Stimulated activated CD4-positive, alpha-beta T cell treated with anti-CD3 and anti-CD28 coated beads, TNF-alpha, amount 100 ng/mL, for 24 hours (primary cell): ENCODE measurements around the gene ZDHHC17.
A peak's percentile ranks its signal among the peaks of the same experiment; 100 is the strongest.
"Not testable (repeated sequence)": the region's sequence is repeated elsewhere in the genome, so short reads cannot be mapped to it uniquely, and the experiment has no call there.

Experiments used
- DNase-seq, 3 experiments: peaks; one replicate each; pipeline ENCODE4 v3.0.0-alpha.2; 2020; ENCODE audit warnings: low read depth in 3 of 3

The ZDHHC17 gene, protein sequence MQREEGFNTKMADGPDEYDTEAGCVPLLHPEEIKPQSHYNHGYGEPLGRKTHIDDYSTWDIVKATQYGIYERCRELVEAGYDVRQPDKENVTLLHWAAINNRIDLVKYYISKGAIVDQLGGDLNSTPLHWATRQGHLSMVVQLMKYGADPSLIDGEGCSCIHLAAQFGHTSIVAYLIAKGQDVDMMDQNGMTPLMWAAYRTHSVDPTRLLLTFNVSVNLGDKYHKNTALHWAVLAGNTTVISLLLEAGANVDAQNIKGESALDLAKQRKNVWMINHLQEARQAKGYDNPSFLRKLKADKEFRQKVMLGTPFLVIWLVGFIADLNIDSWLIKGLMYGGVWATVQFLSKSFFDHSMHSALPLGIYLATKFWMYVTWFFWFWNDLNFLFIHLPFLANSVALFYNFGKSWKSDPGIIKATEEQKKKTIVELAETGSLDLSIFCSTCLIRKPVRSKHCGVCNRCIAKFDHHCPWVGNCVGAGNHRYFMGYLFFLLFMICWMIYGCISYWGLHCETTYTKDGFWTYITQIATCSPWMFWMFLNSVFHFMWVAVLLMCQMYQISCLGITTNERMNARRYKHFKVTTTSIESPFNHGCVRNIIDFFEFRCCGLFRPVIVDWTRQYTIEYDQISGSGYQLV

DNA sequence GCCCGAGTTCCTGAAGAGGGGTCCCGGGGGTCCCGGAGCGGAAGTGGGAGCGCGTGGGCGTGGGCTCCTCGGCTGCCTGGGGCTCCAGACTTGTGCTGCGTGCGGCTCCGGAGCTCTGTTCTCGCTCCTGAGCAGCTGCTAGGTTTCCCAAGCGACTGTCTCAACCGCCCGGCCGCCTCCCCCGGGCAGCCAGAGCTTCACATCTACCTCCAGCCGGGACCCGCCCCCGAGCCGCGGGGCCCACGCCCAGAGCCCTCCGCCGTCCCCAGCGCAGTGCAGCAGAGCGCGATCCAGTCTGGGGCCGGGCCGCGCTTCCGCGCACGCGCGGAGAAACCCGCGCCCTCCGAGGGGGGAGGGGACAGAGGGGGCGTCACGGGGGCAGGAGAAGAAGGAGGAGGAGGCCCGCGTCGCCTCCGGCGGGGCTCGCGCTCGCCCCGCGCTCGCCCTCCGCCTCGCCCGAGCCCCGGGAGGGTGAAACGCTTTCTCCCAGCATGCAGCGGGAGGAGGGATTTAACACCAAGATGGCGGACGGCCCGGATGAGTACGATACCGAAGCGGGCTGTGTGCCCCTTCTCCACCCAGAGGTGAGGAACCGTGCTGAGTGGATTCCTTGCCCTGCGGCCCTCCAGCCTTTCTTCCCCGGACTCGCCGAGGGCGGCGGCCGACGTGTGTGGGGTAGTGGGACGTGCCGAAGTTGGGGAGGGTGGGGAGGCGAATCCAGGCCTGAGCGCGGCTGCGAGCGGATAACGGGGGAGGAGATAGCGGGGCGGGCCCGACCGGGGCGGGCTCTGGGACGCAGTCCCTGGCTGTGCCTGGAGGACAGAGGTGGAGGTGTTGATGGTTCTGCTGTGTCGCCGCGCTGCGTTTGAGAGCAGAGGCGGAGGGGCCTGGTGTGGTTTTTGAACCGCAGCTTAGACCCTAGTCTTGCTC lies at the start of gene ZDHHC17:
Gene ZDHHC17, plus strand, starts transcription at position 370 of the 930 bp plus-strand sequence. Its CDS starts 122 bp downstream, at position 492.
- peak; percentile 71 to 88 (median 82) for DNase-seq

DNA sequence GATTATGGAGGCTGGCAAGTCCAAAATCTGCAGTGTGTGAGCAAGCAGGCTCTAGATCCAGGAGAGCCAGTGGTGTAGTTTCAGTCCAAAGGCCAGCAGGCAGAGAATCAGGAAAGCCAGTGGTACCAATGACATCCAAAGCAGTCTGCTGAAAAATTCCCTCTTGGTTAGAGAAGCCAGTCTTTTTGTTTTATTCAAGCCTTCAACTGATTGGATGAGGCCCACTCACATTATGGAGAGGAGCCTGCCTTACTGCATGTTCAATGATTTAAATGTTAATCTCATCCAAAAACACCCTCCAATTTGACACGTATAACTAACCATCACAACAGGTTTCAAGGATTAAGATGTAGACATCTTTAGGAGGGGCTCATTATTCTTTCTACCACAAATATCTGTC lies 49.5 kb upstream of the ZDHHC17 start:
- no peak for DNase-seq

DNA sequence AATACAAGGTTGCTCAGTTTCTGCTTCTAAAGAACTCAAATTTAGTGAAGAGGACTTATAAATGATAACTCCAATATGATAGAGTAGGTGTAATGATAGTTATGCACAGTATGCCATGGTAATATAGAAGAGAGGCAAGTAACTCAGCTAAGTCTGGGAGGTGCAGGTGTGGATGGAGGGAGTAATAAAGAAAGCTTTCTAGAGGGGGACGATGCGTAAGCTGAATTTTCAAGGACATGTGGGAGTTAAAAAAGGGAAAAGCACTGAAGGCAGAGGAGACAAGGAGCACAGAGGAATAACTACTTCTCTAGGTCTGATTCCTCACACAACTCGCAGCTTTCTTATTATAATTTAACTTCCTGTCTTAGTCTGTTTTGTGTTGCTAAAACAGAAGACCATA lies 49.1 kb upstream of the ZDHHC17 start:
- DNase-seq, result no peak

DNA sequence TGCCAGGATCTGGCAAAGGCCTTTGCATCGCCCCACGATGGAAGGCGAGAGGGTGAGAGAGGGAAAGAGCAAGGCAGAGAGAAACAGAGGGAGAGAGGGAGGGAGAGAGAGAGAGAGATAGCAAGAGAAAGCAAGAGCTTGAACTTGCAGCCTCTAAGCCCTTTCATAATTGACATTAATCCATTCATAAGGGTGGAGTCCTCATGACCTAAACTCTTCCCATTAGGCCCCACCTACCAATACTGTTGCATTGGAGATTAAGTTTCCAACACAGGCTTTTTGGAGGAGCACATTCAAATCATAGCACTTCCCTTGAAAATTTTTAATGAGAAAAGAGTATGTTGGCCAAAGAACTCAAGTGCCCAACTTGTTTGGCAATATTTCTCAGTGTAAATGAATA lies 48.6 kb upstream of the ZDHHC17 start:
- DNase-seq, result no peak

DNA sequence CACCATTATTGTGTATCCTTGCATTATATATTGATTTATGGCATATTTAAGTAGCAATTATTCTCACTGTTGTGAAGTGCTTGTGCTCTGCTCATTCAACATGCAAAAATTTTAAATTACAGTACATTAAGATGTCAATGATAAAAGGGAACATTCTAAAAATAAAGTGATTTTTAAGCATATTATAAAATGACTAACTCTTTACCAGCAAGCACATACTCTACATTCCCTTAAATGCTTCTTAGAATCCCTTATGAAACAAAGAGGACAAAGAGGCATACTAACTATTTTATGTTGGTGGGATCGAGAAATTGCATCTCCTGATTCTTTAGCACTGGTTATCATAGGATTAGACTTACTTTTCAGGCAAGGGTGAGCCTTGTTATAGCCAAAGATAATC lies 46.6 kb upstream of the ZDHHC17 start:
- DNase-seq, result no peak

DNA sequence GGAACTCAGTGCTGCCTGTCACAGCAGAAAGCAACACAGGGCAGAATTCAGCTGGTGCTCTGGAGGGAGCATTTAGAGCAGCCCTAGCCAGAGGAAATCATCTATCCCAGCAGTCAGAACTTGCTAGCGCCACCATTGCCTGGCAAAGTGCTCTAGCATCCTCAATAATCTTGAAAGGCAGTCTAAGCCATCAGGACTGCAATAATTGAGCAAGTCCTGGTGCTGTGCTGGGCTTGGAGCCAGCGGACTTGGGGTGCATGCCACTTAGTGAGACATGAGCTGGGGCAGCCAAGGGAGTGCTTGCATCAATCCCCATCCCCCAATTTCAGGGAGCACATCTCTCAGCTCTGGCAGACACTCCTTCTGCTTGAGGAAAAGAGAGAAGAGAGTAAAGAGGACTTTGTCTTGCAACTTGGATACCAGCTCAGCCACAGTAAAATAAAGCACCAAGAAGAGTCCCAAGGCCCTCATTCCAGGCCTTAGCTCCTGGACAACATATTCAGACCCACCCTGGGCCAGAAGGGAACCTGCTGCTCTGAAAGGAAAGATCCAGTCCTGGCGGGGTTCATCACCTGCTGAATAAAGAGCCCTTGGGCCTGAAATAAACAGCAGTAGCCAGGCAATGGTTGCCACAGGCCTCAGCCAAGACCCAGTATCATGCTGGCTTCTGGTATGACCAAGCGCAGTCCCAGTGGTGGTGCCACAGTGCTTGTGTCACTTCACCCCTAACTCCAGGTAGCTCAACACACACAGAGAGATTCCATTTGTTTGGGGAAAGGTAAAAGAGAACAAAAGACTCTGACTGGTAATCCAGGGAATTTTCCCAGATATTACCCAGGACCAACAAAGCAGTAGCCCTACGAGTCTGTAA lies 44.5 kb upstream of the ZDHHC17 start:
- no peak for DNase-seq

DNA sequence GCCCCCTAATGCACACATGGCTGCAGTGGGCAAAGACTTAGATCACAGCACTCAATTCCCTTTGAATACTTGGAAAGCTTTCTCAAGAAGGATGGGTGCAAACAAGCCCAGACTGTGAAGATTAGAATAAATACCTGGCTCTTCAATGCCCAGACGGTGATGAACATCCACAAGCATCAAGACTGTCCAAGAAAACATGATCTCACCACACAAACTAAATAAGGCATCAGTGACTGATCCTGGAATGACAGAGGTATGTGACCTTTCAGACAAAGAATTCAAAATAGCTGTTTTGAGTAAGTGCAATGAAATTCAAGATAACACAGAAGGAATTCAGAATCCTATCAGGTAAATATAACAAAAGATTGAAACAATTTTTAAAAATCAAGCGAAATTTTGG lies 43.8 kb upstream of the ZDHHC17 start:
- no peak for DNase-seq

DNA sequence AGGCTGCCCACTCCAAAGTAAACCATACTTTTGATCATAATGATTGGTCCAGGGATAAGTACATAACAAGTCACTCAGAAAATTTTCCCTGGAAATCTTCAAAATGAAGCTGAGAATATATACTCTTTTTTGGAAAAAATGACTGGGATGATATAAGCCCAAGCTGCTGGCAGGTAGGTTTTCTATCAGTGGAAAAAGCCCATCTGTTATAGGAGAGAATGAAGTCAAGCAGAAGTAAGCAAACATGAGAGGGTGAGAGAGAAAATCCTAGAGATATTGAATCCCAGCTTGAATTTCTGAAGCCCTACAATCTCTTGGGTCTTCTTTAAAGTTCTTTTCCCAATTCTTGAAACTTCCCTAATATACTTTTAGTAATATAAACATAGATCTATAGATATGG lies 37.3 kb upstream of the ZDHHC17 start:
- no peak for DNase-seq

DNA sequence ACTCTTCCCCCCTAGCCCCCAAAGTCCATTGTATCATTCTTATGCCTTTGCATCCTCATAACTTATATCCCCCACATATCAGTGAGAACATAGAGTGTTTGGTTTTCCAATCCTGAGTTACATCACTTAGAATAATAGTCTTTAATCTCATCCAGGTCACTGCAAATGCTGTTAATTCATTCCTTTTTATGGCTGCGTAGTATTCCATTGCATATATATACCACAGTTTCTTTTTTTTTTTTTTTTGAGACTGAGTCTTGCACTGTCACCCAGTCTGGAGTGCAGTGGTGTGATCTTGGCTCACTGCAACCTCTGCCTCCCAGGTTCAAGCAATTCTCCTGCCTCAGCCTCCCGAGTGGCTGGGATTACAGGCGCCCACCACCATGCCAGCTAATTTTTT lies 31.7 kb upstream of the ZDHHC17 start:
- not testable (repeated sequence) for DNase-seq

DNA sequence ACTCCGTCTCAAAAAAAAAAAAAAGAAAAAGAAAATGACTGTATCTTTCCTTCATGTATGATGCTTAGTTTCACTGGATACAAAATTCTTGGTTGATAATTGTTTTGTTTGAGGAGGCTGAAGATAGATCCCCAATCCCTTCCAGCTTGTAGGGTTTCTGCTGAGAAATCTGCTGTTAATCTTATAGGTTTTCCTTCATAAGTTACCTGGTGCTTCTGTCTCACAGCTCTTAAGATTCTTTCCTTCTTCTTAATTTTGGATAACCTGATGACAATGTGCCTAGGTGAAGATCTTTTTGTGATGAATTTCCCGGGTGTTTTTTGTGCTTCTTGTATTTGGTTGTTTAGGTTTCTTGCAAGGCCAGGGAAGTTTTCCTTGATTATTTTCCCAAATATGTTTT lies 26.2 kb upstream of the ZDHHC17 start:
- not testable (repeated sequence) for DNase-seq

DNA sequence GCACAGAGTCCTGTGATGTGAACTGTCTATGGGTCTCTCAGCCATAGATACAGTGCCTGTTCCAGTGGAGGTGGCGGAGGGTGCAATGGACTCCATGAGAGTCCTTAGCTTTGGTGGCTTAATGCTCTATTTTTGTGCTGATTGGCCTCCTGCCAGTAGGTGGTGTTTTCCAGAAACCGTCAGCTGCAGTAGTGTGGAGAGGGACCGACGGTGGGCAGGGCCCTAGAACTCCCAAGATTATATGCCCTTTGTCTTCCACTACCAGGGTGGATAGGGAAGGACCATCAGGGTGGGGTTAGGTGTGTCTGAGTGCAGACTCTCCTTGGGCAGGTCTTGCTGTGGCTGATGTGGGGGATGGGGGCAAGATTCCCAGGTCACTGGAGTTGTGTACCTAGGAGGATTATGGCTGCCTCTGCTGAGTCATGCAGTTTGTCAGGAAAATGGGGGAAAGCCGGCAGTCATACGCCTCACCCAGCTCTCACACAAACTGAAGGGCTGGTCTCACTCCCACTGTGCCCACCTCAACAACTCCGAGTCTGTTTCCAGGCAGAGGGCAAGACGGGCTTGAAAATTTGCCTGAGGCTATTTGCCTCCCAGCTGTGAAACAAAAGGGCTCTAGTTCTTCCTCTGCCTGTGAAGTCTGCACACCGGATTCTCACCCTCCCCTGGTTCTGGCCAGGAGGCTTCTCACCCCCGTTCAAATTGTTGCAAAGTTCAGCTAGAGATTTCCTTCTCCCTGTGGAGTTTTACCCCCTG lies 24.9 kb upstream of the ZDHHC17 start:
- DNase-seq, result no peak

DNA sequence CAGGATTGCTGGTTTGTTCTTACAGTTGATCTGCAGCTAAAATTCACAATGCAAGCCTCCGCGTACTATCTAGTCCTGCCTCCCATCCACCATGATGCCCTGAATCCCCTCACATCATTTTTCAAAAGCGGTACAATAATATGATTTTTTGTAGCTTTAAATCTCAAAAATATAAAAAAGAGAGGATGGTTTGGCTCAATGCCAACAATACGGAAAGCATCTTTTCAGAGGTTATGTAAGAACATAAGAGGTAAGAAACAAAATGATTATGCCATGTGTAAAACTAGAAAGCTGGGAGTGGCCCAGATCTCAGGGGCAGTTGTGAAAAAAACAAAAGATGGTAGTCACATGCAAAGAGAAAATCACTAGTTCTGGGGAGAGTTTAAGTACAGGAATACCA lies 24.0 kb upstream of the ZDHHC17 start:
- no peak for DNase-seq

DNA sequence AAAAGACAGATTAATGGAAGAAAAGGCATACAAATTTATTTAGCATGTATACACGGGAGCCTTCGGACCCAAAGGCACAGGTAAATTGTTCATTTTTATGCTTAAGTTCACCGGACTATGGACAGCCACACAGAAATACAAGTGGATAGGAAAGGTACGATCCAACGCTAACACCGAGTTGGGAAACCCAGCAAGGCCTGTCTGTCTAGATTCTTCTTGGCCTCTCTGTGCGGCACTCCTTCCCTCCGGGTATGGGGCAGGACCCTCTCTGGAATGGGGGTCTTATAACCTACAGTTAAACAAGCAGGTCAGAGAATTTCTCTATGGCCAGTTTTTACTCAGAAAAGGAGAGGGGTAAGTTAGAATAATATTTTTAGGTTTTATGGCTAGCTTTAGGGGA lies 23.4 kb upstream of the ZDHHC17 start:
- no peak for DNase-seq

DNA sequence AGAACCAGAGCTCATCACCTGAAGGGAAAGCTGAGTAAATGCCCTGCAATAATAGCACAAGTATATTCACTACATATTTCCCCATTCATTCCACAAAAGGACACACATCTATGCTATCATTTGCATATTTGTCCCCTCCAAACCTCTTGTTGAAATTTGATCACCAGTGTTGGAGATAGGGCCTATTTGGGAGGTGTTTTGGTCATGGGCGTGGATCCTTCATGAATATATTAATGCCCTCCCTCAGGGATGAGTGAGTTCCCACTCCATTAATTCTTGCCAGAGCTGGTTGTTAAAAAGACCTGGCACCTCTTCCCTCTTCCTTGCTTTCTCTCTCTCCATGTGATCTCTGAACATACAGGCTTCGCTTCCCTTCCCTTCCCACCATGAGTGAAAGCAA lies 18.6 kb upstream of the ZDHHC17 start:
- no peak for DNase-seq

DNA sequence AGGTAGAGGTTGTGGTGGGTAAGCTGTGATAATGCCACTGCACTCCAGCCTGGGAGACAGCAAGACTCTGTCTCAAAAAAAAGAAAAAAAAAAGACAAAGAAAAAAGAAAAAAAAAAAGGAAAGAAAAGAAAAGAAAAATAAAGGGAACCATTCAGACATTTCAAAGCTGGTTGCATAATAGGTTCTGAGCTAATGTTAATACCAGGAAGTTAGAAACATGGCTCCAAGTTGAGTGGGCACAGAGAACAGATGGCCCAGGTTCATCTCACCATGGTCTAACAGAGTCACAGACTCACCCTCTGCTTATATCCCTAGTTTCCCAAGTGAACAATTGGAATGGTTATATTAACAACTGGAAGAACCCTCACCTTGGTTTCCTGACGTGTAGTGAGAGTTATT lies 17.4 kb upstream of the ZDHHC17 start:
- no peak for DNase-seq

DNA sequence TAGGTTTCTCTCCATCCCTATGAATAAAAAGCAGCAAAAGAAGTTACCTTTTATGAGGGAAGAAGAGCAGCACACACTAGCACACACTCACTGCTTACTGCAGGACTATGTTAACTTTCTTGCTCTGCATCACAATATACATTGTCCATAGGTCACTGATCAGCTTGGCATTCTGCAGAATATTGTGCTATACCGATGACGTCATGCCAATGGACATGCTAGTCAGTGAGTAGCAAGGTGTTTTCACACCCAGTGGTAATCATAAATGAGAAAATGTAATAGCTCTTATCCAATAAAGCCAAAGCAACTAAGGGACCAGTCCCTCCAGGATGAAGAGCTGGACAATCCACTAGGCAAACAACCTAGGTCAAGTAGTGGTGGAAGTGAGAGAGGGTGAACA lies 16.7 kb upstream of the ZDHHC17 start:
- no peak for DNase-seq

DNA sequence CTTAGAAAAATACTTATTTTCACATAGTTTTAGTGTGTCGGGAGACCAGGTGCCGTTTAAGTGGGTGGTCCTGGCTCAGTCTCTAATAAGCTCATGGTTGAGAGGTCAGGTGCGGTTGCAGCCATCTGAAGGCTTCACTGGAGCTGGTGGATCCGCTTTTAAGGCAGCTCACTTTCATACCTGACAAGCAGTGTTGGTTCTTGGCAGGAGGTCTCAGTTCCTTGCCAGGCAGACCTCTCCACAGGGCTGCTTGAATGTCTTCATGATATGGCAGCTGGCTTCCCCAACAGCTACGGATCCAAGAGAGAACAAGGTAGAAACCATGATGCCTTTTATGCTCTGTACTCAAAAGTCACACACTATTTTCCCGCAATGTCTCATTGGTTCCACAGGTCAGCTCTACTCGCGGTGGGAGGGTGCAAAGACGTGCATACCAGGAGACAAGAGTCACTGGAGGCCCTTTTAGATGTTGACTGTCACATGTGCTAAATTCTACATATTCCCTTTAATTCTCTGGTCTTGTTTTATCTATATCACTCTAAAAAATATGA lies 8.0 kb upstream of the ZDHHC17 start:
- no peak for DNase-seq

DNA sequence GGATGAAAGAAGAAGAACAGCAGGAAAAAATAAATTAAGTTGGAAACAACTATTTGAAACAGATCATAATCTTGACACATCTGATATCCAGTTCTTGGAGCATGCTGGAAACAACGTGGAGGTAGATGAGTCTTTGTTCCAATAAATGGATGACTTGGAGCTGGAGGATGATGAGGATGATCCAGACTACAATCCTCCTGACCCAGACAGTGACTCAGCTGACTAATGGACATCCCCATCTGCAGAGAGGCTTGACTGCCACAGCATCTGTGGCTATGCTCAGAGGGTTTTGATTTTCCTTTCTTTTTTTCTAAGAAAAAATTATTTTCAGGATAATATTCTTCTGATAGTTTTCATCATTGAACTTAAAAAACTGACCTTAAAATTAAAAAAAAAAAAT lies 6.2 kb upstream of the ZDHHC17 start:
- DNase-seq, result no peak

DNA sequence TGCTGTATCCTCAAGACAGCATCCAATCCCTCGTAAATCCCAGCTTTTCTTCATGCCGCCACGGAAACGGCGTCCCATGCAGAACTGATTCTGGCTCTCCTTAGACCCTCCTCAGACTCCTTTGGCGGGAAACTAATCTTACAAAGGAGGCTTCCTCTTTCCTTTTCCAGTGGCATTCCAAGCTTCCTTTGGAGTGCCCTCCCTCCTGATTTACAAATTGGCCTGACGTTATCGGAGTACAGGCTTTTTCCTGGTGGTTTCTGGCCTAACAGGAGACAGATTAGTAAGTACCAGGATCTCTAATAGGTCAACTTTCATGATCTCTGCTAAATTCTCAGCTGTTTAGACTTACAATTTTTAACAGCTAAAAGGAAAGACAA lies 1.3 kb upstream of the ZDHHC17 start:
- DNase-seq, result no peak

DNA sequence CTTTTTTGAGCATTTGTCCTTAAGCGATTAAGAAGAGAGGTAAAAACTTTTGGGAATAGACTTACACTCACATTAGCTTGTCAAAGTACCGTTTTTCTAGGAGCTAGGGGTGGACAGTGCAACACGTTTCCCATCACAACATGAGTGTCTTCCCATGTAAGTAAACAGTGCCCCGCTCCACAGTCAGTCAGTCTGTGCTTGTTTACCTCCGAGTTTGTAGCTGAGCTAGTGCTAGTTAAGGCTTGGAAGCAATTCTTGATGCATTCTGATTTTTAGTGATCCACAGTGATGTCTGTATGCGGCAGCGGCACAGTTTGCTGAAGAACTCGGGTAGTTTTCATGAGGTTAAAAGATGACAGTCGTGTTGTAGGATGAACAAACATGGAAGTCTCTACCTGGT lies 941 bp downstream of the ZDHHC17 start:
- no peak for DNase-seq
